GM18502 (cell line): Measurements from ENCODE around the gene SEMA3A.
"Not testable (repeated sequence)": the region's sequence is repeated elsewhere in the genome, so short reads cannot be mapped to it uniquely, and the experiment has no call there.

Experiments
- ATAC-seq: cut with Tn5 transposase; IDR thresholded peaks from one replicate; pipeline ENCODE4 v1.9.1; 2021; ENCODE audit warnings: mild to moderate bottlenecking; ENCODE audit not compliant: unreplicated experiment, poor library complexity

The SEMA3A gene

DNA sequence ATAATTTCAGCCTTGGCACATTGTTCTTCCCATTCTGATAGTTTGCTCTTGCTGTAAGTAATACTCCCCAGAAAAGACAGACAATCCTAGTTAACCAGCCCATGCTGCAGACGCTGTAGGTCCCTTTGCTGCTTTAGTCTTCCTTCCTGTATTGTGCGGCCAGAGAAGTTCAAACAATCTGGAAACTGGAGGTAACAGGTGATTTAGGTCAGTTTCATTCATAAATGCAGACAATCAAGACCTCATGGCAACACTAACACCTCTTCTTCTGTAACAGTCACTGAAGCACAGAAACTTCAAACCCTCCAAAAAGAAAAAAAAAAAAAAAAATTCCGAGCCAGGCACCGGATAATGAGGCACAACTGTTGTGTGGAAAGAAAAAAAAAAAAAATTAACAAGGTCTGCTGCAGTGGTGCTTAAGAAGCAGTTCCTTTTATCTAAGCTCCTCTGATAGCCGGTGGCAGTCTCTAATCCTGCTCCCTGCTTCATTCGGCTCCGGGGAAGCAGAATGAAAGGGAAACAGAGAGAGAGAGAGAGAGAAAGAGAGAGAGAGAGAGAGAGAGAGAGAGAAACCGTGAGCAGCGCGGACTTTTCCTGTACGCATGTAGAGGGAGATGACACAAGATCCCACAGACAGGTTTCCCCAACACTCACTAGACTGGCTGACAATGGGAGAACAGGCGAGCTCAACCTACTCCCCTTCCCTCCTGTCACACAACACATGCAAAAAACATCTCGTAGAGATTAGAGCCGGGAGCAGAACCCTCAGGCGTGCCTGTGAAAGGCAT lies at the start of gene SEMA3A:
Gene SEMA3A (minus strand): TSS at position 306 of the 788 bp plus-strand sequence. CDS start 203 bp downstream, at position 103.
- no peak for ATAC-seq

DNA sequence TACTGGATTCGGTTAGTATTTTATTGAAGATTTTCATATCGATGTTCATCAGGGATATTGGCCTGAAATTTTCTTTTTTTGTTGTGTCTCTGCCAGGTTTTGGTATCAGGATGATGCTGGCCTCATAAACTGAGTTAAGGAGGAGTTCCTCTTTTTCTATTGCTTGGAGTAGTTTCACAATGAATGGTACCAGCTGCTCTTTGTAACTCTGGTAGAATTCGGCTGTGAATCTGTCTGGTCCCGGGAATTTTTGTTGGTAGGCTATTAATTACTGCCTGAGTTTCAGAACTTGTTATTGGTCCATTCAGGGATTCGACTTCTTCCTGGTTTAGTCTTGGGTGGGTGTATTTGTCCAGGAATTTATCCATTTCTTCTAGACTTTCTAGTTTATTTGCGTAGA lies 48.4 kb upstream of the SEMA3A start:
- ATAC-seq = not testable (repeated sequence)

DNA sequence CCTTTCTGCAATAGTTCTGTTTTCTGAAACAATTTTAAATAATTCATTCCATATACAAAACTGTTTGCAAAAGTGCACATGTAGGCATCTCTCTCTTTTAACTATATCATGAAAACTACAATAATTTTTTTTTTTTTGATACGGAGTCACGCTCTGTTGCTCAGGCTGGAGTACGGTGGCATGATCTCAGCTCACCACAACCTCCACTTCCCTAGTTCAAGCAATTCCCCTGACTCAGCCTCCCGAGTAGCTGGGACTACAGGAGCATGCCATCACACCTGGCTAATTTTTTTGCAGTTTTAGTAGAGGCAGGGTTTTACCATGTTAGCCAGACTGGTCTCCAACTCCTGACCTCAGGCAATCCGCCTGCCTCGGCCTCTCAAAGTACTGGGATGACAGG lies 44.0 kb upstream of the SEMA3A start:
- ATAC-seq = no peak

DNA sequence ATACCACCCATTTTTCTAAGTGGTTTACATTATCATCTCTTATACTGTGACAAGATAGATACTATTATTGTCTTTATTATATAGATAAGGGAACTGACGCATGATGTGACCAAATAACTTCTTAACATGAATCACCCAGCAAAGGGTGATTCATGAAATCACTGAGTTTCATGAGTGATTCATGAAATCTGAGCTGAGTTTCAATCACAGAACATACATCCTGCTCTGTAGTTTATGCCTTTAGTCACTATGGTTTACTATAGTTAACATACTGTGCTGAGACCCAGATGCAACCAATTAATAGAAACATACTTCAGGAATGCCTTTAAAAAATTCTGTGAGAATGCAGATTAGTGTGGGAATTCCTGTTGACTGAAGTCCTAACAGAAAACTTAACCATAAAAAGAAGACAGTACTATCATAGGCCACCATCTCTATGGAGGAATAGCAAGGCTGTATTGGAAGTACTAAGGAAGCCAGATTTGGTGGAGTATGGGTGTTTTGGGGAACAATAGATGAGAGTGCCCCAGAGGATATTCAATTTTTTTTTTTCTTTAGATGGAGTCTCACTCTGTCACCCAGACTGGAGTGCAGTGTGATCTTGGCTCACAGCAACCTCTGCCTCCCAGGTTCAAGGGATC lies 43.1 kb upstream of the SEMA3A start:
- ATAC-seq = no peak

DNA sequence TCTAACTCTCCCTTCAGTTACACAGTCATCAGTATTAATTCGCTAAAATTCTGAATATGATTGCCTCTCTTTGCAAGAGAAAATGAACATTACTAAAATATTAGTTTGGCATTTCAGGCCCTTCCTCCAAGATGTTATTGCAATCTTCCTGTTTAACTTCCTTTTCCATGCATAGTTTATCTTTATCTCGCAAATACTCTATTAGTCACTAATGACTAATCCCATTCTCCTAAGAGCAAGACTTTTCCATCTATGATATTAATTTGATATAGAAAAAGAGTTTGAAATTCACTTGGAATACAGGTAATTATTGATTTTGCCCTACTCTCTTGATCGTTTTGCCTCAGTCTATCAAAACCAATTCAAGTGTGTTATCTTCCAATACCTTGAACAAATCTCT lies 41.8 kb upstream of the SEMA3A start:
- no peak for ATAC-seq

DNA sequence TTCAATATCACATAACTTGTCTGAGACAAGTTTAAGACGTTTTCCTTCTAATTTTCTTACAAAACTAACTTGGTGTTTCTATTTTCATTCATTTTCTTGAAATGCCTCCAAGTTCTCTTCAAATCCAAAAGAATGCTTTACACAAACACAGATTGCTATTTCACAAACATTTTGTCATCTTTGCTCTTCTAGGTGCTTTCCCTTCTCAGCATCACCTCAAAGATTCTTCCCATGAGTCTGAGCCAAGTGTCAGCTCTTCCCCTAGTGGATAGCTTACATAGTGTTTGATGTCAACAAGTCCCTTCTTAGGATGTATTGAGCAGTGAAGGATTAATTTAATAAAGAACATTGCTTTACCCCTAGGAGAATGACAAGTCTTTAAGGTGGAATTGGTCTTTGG lies 38.1 kb upstream of the SEMA3A start:
- ATAC-seq = no peak

DNA sequence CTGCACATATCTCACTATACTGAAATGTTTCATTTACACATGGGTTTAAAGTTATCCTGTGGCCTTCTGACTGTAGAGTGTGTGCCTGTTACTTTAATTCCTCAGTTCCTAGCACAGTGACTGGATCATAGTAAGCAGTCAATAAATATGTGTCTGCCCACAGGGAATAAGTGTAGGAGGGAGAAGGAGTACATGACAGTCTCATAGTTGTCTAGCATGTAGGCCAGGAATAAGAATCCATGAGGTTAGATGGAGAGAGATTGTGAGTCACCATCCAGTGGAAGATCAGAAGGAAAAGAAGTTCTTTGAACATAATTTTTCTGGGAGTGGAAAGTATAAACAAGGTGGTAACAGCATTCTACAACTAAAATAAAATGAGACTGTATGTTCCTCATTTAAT lies 36.6 kb upstream of the SEMA3A start:
- no peak for ATAC-seq

DNA sequence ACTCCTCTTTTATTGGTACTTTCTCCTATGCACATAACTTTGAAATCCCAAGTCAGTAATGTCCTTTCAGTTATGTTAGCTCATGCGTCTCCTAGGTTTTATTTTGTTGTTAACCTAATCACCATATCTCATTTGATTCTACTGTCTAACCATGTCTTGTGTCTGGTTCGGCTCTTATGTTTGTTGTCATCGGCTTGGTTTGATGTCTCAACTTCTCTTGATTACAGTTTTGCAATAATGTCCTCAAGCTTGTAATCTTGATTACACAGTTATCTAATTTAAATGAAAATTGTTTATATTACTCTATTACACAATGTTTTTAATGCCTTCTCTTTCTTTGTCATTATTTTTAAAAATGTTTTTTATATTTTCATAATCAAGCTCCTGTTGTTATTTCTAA lies 35.9 kb upstream of the SEMA3A start:
- no peak for ATAC-seq

DNA sequence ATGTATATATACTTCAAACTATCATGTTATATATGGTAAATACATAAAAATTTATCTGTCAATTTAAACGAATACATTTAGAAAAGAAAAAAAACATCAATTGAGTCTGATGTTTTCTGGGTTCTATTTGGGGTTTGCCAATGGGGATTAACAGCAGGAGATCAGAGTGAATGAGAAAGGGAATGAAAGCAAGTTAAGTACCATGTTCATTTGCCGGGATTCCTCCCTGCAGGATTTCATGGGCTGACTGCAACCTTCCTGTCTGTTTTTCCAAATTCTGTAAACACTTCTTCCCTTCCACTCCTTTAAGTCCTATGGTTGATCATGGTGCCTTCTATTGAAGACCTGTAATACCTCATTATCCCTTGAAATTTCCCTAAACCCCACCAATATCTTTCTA lies 33.9 kb upstream of the SEMA3A start:
- no peak for ATAC-seq

DNA sequence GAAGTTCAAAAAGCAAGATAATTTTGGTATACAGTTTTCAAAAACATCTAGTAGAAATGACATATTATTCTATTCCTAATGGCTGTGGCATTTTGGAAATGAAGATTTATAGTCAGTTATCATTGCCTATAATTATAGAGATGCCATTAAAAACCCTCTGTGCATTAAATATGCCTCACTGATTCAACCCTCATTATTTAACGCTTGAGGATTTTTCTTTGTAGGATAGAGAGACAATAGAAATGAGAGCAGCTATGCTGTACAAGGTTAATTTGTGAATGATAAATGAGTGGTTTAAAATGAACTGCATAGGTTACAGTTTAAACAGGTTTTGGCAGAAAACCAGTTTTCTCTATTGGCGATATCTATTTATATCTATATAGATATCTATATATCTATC lies 32.2 kb upstream of the SEMA3A start:
- ATAC-seq = no peak

DNA sequence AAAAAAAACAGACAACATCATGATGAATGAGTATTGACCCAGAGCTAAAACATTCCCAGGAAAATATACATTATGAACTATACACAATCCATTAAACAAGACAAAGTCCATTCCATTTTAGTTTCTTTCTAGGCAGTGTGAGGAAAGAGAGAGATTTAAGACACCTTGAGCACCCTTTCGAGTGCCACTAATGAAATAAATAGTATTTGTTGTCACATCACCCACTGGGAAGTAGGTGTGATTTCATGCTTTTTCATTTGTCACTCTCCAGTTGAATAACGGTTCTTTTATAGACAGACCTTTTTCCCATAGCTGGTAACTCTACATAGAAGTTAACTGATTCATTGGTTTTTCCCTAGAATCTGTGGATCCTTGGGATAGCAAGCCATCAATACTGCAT lies 29.9 kb upstream of the SEMA3A start:
- no peak for ATAC-seq

DNA sequence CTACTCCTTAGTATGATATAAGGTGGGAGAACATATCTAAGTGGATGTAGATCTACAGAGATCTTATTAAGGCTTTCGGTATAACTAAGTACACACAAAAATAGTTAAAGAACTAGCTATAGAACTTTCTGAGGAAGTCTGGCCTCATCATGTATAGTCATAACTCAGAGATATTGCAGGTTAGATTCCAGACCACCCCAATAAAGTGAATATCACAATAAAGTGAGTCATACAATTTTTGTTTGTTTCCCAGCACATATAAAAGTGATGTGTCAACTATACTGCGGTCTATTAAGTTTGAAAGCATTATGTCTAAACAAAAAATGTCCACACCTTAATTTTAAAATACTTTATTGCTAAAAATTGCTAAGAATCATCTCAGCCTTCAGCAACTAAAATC lies 24.7 kb upstream of the SEMA3A start:
- ATAC-seq = no peak

DNA sequence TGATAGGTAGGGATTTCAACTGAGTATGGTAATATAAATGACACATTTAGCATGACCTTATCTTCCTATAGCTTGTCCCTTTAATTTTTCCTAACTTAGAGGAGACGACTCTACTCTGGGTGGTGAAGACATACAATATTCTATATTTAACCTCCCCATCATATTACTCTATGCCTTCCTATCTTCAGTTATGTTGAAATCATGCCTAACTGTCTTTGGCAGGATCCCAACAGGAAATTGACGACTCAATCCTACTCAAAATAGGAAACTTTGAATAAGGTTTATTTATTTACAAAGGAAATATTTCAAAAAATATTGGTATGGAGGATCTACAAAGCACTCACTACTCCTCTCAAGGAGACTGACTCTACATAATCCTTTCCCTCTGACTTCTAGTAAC lies 24.1 kb upstream of the SEMA3A start:
- no peak for ATAC-seq

DNA sequence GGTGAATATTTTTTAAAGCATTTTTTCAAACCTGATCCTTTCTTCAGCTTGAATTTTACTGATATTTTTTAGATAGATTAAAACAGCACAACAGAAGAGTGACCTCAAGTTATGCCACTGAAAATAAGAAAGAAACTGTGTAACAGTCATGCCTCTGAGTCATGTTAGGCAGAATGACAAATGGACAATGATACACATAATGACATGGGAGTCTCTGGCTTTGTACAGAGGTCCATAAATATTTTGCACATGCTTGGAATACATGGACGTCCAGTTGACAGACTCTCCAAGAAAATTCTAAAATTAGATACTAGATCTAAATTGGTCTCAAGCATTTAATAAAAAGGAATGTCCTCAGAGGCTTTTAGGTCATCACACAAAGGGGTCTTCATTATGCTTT lies 21.9 kb upstream of the SEMA3A start:
- ATAC-seq = no peak

DNA sequence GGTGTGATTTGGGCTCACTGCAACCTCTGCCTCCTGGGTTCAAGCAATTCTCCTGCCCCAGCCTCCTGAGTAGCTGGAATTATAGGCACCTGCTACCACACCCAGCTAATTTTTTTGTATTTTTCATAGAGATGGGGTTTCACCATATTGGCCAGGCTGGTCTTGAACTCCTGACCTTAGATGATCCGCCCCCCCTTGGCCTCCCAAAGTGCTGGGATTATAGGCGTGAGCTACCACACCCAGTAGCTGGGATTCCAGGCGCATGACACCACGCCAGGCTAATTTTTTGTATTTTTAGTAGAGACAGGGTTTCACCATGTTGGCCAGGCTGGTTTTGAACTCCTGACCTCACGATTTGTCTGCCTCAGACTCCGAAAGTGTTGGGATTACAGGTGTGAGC lies 20.2 kb upstream of the SEMA3A start:
- ATAC-seq = not testable (repeated sequence)

DNA sequence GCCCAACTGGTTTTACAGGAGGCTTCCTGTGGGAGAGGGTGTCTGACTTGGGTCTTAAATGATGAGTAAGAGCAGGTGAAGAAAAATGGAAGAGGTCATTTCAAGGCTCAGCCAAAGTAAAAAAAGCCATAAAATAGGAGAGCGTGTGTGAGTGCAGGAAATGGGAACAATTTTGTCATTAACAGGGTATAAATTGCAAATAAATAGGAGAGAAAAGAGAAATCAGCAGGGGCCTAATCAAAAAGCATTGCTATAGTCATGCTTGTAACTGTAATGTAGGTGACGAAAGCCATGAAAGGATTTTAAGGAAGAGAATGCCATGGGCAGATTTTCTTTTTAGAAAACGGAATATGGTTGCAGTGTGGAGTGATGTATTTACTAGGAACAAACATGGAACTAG lies 15.7 kb upstream of the SEMA3A start:
- no peak for ATAC-seq

DNA sequence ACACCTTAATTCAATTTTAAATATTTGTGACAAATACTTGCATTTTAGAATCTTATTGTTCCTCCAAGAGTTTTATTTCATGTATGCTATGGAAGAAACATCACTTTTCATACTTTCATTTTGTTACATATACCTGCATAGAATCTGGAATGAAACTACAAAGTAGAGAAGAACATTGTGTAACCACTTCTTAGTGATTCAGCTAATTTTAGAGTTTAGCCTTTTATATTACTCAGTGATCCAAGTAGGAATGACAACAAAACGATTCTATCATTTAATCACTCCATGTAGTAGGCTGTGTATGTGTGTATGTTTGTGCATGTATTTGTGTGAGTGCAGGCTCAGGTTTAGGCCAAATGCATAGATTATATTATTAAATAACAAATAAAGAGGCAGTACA lies 14.4 kb upstream of the SEMA3A start:
- ATAC-seq = no peak

DNA sequence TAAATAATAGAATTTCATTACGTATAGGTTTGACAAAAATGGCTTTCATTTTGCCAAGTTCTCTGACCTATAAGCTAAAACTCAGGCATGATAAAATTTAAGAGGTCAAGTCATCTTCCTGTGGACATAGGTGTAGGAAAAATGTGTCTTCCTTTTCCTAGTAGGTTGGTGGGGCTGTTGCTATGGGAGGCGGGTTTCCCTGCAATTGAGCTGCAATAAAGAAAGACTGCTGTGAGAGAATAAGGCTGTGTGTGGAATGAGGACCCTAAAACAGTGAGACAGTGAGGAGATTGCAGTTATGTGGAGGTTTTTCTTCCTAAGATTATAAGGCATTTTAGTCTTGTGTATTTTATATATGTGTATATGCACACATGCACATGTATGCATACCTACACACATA lies 13.0 kb upstream of the SEMA3A start:
- no peak for ATAC-seq

DNA sequence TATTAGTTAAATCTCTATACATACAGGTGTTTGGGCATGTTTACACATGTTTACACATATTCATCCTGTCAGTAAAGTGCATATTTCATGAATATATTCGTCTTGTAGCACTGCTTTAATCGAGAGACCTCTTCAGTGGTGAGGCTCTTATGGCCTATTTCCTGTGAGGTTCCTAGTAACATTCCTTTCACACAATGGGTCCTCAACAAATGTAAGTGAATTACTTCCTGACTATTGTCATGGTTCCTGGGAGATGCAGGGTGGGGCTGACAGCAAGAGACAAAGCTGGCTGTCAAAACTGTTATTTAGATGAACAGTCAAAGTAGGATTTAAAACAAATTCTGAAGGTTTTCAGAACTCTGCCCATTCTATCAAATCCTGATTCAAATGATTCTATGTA lies 12.4 kb upstream of the SEMA3A start:
- no peak for ATAC-seq

DNA sequence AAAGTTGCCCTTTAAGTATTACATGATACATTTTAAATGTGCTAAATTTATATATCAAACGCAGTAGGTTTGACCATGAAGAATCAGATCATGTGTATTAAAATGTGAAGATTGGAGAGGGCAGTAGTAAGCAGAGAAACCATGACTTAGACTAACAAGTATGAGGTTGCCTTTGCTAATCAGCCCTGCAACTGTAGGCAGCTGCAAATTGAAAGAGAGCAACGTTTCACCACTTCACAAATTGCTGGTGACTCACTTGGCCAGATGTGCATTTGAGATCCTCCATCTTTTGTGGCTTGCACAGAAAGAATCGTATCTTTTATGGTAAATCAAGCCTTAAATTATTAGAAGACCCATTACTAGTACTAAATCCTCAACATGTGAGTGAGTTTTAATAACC lies 10.1 kb upstream of the SEMA3A start:
- ATAC-seq = no peak

DNA sequence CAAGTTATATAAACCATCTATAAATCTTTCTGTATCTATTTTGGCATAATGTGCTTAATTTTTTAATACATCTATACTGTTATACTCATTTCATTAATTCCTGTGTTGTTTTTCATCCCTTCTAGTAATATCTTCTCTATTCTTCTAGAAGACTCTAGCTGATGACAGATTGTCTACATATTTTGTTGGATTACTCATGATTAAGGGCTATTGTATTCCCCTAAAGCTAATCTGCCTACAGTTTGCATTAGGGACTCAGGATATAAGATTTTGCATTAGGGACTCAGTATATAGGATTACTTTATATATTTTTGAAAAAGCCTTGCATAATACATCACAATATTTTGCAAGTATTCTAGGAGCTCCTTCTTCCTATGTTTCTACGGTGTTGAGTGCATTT lies 8.3 kb upstream of the SEMA3A start:
- no peak for ATAC-seq

DNA sequence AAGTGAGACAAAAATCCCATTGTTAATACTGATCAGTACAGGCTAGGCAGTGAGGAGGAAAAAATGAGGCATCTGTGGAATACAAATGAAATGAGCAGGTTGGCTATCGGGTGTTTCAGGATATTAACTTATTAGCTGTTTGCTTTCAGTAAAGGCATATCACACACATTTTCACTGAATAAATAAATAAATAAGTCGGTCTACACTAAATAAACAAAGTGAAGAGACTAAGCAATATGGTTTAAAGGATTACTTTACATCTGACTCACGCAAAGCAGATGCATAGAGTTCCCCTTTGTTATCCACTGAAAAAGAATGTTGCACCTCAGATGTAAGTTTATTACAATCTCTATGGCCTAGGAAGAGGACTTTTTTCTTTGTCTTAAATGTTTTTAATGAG lies 6.3 kb upstream of the SEMA3A start:
- ATAC-seq = no peak
